GM21786 (cell line): ENCODE results near the gene ZBTB7C.

Experiments used
- ATAC-seq: cut with Tn5 transposase; IDR thresholded peaks from one replicate; pipeline ENCODE4 v1.9.1; 2021; ENCODE audit not compliant: unreplicated experiment

ZBTB7C gene

DNA sequence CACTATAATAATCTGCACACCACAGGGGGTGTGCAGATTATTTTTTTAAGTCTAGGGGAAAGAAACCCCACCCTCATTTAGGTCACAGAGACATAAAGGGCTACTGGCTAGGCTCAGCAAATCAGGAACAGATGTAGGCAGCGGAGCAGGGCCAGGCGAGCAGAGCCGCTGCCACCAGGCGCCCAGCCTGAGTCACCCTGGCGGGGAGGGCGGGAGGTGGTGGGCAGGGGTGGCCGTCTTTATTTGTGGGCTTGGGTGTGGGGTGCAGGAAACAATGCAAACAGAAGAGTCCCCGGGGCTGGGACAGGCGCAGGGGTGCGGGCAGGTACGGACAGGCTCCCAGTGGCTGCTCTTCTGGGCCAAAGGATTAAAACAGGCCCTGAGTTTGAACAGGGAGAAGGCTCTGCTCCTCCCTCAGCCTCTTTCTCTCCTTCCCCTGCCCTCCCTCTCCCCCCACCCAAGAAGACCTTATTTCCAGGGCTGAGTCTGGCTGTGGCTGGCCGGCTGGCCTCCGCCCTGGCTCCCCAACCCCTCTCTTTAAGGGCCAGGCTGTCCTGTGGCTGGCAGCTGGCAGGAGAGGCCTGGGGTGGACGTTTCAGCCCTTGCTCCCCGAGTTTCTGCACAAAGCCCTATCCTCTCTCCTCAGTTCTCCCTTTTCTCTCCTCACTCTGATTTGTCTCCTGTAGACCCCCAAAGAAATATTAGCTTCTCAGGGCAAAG lies 335.8 kb downstream of the ZBTB7C start:
- no peak for ATAC-seq

DNA sequence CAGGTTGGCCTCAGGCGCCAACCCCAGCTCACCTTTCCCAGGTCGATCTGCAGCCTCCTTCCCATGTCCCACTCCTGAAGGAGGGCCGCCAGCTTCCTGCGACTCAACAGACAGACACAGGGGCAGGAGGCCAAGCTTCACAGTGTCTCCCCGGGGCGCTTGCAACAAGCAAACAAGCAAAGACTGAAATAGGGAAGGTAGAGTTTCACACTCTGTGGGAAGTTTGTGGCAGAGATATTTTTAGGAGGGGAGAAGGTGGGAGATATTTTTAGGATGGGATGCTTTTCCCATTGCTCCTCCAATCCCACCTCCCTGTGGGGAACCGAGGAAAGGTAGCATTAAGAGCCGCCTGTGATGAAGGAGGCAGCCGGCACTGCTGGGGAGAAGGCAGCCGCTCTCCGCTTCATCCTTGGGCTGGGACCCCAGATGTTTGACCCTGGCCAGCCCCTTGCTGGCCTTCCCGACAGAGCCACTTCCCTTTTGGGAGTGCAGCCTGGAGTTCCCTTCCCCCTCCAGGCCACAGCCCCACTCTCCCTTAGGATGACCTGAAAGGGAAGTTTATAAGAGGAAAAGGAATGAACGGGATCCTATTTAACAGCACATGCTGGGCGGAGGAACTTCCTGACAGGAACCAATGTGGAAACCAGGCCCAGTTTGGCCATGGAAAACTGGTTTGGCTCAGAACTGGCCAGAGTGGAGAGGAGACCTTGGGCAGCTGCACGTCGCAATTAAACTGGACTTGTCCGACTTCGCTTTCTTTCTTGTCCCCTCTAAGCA lies 336.6 kb downstream of the ZBTB7C start:
- ATAC-seq: no peak

GRCh38 chr18:48068916-48069445 lies 340.2 kb downstream of the ZBTB7C start:
- ATAC-seq: no peak

- no peak for ATAC-seq
These were observed 342.9 kb downstream of the ZBTB7C start for GRCh38 chr18:48066225-48066652.

DNA sequence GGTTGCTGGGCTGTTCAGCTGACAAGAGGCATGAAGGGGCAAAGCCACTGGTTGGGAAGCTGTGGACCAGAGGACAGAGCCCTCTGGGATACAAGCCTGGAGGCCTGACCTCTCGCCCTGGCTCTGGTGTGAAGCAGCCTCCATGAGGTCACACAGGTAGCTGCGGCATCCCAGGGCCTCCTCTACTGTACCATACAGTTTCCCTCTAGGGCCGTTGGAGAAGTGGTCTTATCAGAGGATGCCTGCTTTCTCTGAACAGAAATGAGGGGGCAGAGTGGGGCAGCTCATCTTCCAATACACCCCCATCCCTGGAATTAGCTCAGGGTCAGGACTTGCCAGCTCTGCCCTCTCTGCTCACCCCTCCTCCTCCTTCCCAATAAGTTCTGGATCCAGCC lies 343.6 kb downstream of the ZBTB7C start:
- ATAC-seq: no peak

DNA sequence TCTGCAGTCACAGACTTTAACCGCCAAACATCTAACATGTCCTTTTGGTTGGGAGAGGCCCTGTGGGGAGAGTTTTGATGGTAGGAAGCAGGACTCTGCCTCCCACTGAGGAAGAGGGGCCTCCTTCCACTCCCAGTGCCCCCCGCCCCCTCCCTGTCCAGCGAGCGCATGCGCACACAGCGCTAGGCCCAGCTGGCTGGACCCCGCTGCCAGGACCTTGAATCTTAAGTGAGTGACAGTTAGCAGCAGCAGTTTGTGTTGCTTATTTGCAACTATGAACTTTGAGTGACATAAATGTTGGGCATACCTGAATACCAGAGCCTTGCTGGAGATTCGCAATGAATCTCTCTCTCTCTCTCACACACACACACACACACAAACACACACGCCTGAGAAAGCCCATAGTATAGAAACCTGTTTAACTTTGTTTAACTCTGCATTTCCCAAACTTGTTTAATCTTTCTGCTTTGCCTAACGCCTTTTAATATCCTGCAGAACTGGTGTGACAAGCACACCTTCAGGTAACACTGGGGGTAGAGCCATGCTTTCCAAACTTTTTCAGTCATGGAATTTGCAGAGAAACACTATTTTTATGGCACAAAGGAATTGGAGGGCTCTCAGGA lies 344.1 kb downstream of the ZBTB7C start:
- ATAC-seq: no peak

- ATAC-seq: no peak
These were observed 347.2 kb downstream of the ZBTB7C start for GRCh38 chr18:48061781-48062570.

- no peak for ATAC-seq
These were observed 348.2 kb downstream of the ZBTB7C start for GRCh38 chr18:48060970-48061369.

GRCh38 chr18:48060346-48060745 lies 348.8 kb downstream of the ZBTB7C start:
- ATAC-seq: no peak

GRCh38 chr18:48059455-48060010 lies 349.6 kb downstream of the ZBTB7C start:
- ATAC-seq: no peak

DNA sequence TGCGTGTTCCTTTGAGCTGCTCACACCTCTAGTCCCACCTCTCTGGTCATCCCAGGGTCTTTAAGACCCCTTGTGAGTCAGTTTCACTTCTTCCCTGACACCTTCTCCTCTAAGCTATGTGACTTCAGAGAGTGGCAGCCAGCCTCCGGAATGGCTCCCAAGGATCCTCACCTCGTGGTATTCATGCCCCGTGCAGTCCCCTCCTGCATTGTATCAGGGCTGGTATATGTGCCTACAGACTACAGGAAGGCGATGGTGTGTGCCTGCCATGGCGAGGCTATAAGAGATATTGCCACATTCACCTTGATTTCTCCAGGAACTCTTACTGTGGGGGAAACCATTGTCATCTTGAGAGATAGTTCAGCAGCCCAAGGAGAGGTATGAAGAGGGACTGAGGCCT lies 350.7 kb downstream of the ZBTB7C start:
- ATAC-seq: no peak

- no peak for ATAC-seq
These were observed 352.2 kb downstream of the ZBTB7C start for GRCh38 chr18:48057018-48057417.

GRCh38 chr18:48055351-48055750 lies 353.8 kb downstream of the ZBTB7C start:
- ATAC-seq: no peak

GRCh38 chr18:48053881-48054816 lies 355.0 kb downstream of the ZBTB7C start:
- no peak for ATAC-seq

GRCh38 chr18:48052842-48053241 lies 356.3 kb downstream of the ZBTB7C start:
- ATAC-seq: no peak

DNA sequence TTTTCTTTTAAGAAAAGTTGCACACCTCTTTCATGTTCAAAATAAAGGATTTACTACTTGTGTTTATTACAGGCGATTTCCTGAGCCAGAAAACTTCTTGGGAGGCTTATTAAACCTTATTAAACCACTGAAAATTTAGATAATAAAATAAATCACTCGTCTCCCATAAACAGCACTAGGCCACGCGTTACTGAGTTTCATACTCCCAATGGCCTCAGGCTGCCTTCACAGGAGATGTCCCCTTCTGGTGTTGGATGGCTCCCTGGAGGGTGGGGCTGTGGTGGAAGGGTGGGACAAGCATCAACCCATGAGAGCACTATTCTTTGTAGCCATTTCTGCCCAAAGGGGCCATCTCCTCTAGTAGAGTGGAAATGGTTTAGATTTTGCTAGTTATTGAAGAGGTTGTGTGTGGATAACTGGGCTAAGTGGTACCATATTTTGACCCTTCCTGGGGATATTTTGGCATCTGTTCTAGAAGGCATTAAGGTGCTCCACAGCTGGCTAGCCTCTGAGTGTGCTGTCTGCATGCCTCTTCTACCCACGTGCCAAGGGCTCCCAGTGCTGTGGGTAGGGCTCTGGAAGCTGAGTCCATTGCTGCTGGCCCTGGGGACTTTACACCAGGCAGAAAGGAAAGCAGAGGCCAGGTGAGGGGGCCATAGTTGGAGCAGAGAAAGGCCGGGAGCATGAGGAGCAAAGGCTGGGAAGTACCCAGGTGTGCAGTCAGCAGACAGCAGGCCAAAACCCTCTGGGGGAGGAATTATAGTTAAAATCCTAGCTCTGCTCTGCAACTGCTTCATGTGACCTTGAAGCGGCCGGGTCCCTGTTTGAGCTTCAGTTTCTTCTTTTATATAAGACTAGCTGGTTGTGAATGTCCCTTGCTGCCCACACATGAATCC lies 357.0 kb downstream of the ZBTB7C start:
- no peak for ATAC-seq

DNA sequence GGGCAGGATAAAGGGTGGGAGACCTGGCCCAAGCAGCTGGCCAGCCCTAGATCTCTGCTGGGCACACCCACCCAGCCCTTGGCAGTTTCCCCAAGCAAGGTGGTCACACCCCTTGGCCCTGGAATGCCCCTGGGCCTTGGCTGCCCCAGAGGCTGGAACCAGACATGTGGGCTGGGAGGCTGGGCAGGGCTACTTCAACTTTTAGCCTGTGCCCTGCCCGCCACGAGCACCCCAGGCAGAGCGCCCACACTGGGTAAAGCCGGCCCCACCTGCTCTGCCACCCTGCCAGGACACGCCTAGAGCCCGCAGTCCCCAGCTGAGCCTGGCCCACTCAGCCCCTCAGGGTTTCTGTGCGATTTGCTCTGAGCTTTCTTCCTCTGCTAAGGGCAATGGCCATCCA lies 359.0 kb downstream of the ZBTB7C start:
- no peak for ATAC-seq

GRCh38 chr18:48049757-48050156 lies 359.4 kb downstream of the ZBTB7C start:
- no peak for ATAC-seq

DNA sequence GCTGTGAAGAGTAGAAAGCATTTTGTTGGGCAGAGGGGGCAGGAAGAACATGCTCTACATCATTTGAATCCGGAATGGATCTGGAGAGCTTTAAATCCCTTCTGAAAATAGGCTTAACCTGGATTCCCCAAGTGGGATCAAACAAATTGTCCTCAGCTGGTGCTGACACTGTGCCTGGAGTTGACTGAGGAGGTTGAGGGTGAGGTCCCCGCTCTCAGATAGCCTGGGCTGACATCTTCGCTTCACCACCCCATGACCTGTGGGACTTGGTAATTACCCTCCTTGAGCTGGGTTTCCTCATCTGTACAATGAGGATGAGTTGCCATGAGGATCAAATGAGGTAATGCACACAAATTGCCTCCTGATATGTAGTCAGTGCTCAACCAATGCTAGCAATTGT lies 360.9 kb downstream of the ZBTB7C start:
- no peak for ATAC-seq
